Keratinocyte (primary cell): ENCODE measurements around the gene NR3C2. TPM values are rescaled to one million over a fixed set of nuclear protein-coding genes. Genes with fewer than 3 reads are reported as not detected.

Experiments used
- DNase-seq: peaks from one replicate; pipeline ENCODE4 v3.0.0-alpha.2; 2011; ENCODE audit warnings: low read depth, missing footprints, low spot score
- FAIRE-seq: peaks from 2 replicates; lab custom pipeline; 2011; peaks lifted over from hg19 to GRCh38; lab: Jason Lieb, UNC
- H2AFZ ChIP-seq: 2 replicates; pipeline ENCODE4 v1.6.0; 2012; ENCODE audit warnings: low read length, control low read depth, inconsistent platforms; ENCODE audit not compliant: control insufficient read depth
- H3K27ac ChIP-seq: 2 replicates; pipeline ENCODE4 v1.5.1; 2011; ENCODE audit warnings: low read length; ENCODE audit not compliant: control insufficient read depth, insufficient read depth
- H3K27me3 ChIP-seq: 3 replicates; pipeline ENCODE4 v1.6.0; 2011; ENCODE audit warnings: low read length; ENCODE audit not compliant: control insufficient read depth, insufficient read depth; ENCODE audit errors: extremely low read depth
- H3K36me3 ChIP-seq, 2 experiments: 2 replicates in 1 of 2; 3 replicates in 1 of 2; pipeline ENCODE4 v1.5.1; 2011; ENCODE audit warnings: low read length in 2 of 2, mild to moderate bottlenecking in 1 of 2; ENCODE audit not compliant: control insufficient read depth in 2 of 2, insufficient read depth in 2 of 2; ENCODE audit errors: extremely low read depth in 1 of 2
- H3K4me1 ChIP-seq: 3 replicates; pipeline ENCODE4 v1.5.1; 2011; ENCODE audit warnings: low read length; ENCODE audit not compliant: control insufficient read depth, insufficient read depth; ENCODE audit errors: extremely low read depth
- H3K4me2 ChIP-seq: 3 replicates; pipeline ENCODE4 v1.6.0; 2011; ENCODE audit warnings: low read depth, low read length; ENCODE audit not compliant: control insufficient read depth, insufficient read depth; ENCODE audit errors: extremely low read depth
- H3K4me3 ChIP-seq, 3 experiments: fragments of 200-600 bp in 1 of 3; sonication (generic) in 1 of 3; 2 replicates in 2 of 3; 3 replicates in 1 of 3; pipeline ENCODE4 v1.5.1; 2011 to 2016; ENCODE audit warnings: low read length in 3 of 3, mild to moderate bottlenecking in 3 of 3, control low read depth in 2 of 3, inconsistent platforms in 1 of 3, low read depth in 1 of 3, mixed read lengths in 1 of 3, mixed run types in 1 of 3, moderate library complexity in 1 of 3; ENCODE audit not compliant: control insufficient read depth in 2 of 3, insufficient read depth in 2 of 3; ENCODE audit errors: extremely low read depth in 1 of 3
- H3K79me2 ChIP-seq: 2 replicates; pipeline ENCODE4 v1.6.0; 2012; ENCODE audit warnings: low read length; ENCODE audit not compliant: control insufficient read depth, insufficient read depth
- H3K9ac ChIP-seq: 3 replicates; pipeline ENCODE4 v1.6.0; 2011; ENCODE audit warnings: low read length; ENCODE audit not compliant: control insufficient read depth, insufficient read depth; ENCODE audit errors: extremely low read depth
- H3K9me1 ChIP-seq: 3 replicates; pipeline ENCODE4 v1.6.0; 2011; ENCODE audit warnings: low read length; ENCODE audit not compliant: control insufficient read depth, insufficient read depth; ENCODE audit errors: extremely low read depth
- H3K9me3 ChIP-seq: 2 replicates; pipeline ENCODE4 v1.5.1; 2012; ENCODE audit warnings: low read depth, low read length; ENCODE audit not compliant: control insufficient read depth
- H4K20me1 ChIP-seq: 3 replicates; pipeline ENCODE4 v1.6.0; 2011; ENCODE audit warnings: low read length; ENCODE audit not compliant: control insufficient read depth, insufficient read depth; ENCODE audit errors: extremely low read depth
- CTCF ChIP-seq, 3 experiments: IDR thresholded peaks in 1 of 3; conservative IDR thresholded peaks in 1 of 3; optimal IDR thresholded peaks in 1 of 3; 2 replicates in 2 of 3; 3 replicates in 1 of 3; pipeline versions ENCODE3 to v1.5.1; 2011; ENCODE audit warnings: low read length in 3 of 3, mild to moderate bottlenecking in 3 of 3, moderate library complexity in 2 of 3, control low read depth in 1 of 3, inconsistent platforms in 1 of 3; ENCODE audit not compliant: insufficient read depth in 2 of 3; ENCODE audit errors: extremely low read depth in 1 of 3
- EZH2 ChIP-seq: IDR thresholded peaks from one replicate; pipeline ENCODE4 v1.6.1; 2012; ENCODE audit warnings: inconsistent platforms, mild to moderate bottlenecking, low read length, moderate library complexity
- dilution Hi-C: fragments of 300-500 bp; cut with MboI; formaldehyde crosslinking; loops from one replicate; pipeline ENCODE4 v1.7.0; 2020; ENCODE audit warnings: low sequenced_read_pairs; ENCODE audit not compliant: extremely low pct_ligation_motif_present
- polyA plus RNA-seq, 5 experiments: library from polyadenylated mRNA; depleted of rRNA in 3 of 5; stranded (reverse) in 3 of 5; stranded (forward) in 1 of 5; unstranded in 1 of 5; fragments of >200 nt; gene quantifications; 1 replicate in 1 of 5; 2 replicates in 3 of 5; 3 replicates in 1 of 5; pipeline versions ENCODE4 v1.2.1 to v1.2.3, GENCODE V29; 2011 to 2012; ENCODE audit warnings: missing spikeins in 2 of 5, low read depth in 1 of 5, low replicate concordance in 1 of 5

The NR3C2 gene
- polyA plus RNA-seq, 1 donor (not counting 4 experiments of a cell fraction or from before 2014, with no cell fraction given), result 1.5 TPM

- H3K4me2 ChIP-seq, result no peak overlapping the region
- H2AFZ ChIP-seq, result no peak overlapping the region
- no peaks in the 10 kb centered on the region for H3K9me3 ChIP-seq
- H3K4me1 ChIP-seq, result no peaks in the 10 kb centered on the region
- H4K20me1 ChIP-seq, result no peaks in the 10 kb centered on the region
- FAIRE-seq (no peak), DNase-seq (no peak)
- no peak for TF ChIP-seq EZH2
- no peak for TF ChIP-seq CTCF (optimal IDR thresholded peaks at IDR 0.05 in 1 of 3, IDR thresholded peaks at IDR 0.05 in 1 of 3, conservative IDR thresholded peaks at IDR 0.05 in 1 of 3; ENCODE audit: extremely low read depth in 1 of 3, insufficient read depth in 2 of 3, low read length in 3 of 3)
- H3K9me1 ChIP-seq, result no peaks in the 10 kb centered on the region
- no peak overlapping the region for H3K27ac ChIP-seq
- dilution Hi-C loops, result no loop called here
- H3K4me3 ChIP-seq, result no peak overlapping the region
- H3K36me3 ChIP-seq, result no peaks in the 10 kb centered on the region
- no peaks in the 10 kb centered on the region for H3K79me2 ChIP-seq
- no peaks in the 10 kb centered on the region for H3K27me3 ChIP-seq
- no peak overlapping the region for H3K9ac ChIP-seq
Measured at GRCh38 chr4:148283665-148284064, 158.5 kb downstream of the NR3C2 start.

GRCh38 chr4:148278310-148278709 is 163.9 kb downstream of the NR3C2 start:
- Histone ChIP-seq H2AFZ (no peak overlapping the region), H4K20me1 (no peaks in the 10 kb centered on the region), H3K79me2 (no peaks in the 10 kb centered on the region), H3K9me1 (no peaks in the 10 kb centered on the region), H3K4me3 (no peak overlapping the region), H3K27ac (no peak overlapping the region), H3K4me2 (no peak overlapping the region), H3K9ac (no peak overlapping the region), H3K36me3 (no peaks in the 10 kb centered on the region), H3K27me3 (no peaks in the 10 kb centered on the region), H3K9me3 (no peaks in the 10 kb centered on the region), H3K4me1 (no peaks in the 10 kb centered on the region)
- dilution Hi-C loops, result no loop called here
- FAIRE-seq, result no peak
- no peak for TF ChIP-seq EZH2
- no peak for TF ChIP-seq CTCF (optimal IDR thresholded peaks at IDR 0.05 in 1 of 3, IDR thresholded peaks at IDR 0.05 in 1 of 3, conservative IDR thresholded peaks at IDR 0.05 in 1 of 3; ENCODE audit: extremely low read depth in 1 of 3, insufficient read depth in 2 of 3, low read length in 3 of 3)
- DNase-seq, result no peak
